H1 (cell line): ENCODE results near the gene CORO7. TPM values are rescaled to one million over a fixed set of nuclear protein-coding genes. Genes with fewer than 3 reads are reported as not detected.

ENCODE experiments used
- CTCF ChIA-PET: fragments of 300-600 bp; sonication (Branson Sonifier 250); formaldehyde crosslinking; loops from one replicate; lab custom pipeline; 2021; ENCODE audit not compliant: partially characterized antibody; lab: Charles Lee
- POLR2A ChIA-PET: fragments of 300-600 bp; sonication (Branson Sonifier 250); formaldehyde crosslinking; loops from one replicate; lab custom pipeline; 2021; ENCODE audit warnings: inconsistent platforms; ENCODE audit not compliant: partially characterized antibody; lab: Charles Lee
- DNase-seq, 2 experiments: peaks; one replicate each; pipeline versions ENCODE4 v3.0.0 to v3.0.0-alpha.2; 2010 to 2022; ENCODE audit warnings: low spot score in 2 of 2, low read depth in 1 of 2, mixed read lengths in 1 of 2
- FAIRE-seq: peaks from 2 replicates; lab custom pipeline; 2011; peaks lifted over from hg19 to GRCh38; lab: Jason Lieb, UNC
- H2AFZ ChIP-seq: 2 replicates; pipeline ENCODE4 v1.8.1; 2012; ENCODE audit warnings: low read length, inconsistent platforms
- H2AK5ac ChIP-seq: 2 replicates; pipeline ENCODE4 v1.6.1; 2013; ENCODE audit warnings: low read depth, low read length
- H2BK120ac ChIP-seq: replicated peaks from 2 replicates; pipeline ENCODE3; 2013; ENCODE audit warnings: low read depth, low read length, inconsistent platforms
- H2BK12ac ChIP-seq: 2 replicates; pipeline ENCODE4 v1.6.1; 2013; ENCODE audit warnings: low read depth, low read length
- H2BK15ac ChIP-seq: 2 replicates; pipeline ENCODE4 v1.6.1; 2013; ENCODE audit warnings: low read length
- H2BK20ac ChIP-seq: 2 replicates; pipeline ENCODE4 v1.6.1; 2013; ENCODE audit warnings: low read length
- H2BK5ac ChIP-seq: 2 replicates; pipeline ENCODE4 v1.6.1; 2013; ENCODE audit warnings: low read depth, low read length
- H3K14ac ChIP-seq: 2 replicates; pipeline ENCODE4 v1.6.1; 2013; ENCODE audit warnings: inconsistent platforms; ENCODE audit not compliant: insufficient read length
- H3K18ac ChIP-seq: 2 replicates; pipeline ENCODE4 v1.6.1; 2013; ENCODE audit warnings: low read length; ENCODE audit errors: extremely low read depth
- H3K23ac ChIP-seq: 2 replicates; pipeline ENCODE4 v1.6.1; 2013; ENCODE audit warnings: inconsistent platforms; ENCODE audit not compliant: insufficient read length
- H3K23me2 ChIP-seq: 2 replicates; pipeline ENCODE4 v1.6.1; 2013; ENCODE audit warnings: low read depth, low read length
- H3K27ac ChIP-seq: 2 replicates; pipeline ENCODE4 v1.6.1; 2011; ENCODE audit warnings: low read depth, low read length, inconsistent platforms
- H3K27me3 ChIP-seq, 4 experiments: replicated peaks in 1 of 4; 1 replicate in 1 of 4; 2 replicates in 3 of 4; pipeline versions ENCODE4 v1.6.1 to v1.8.1; 2011 to 2013; ENCODE audit warnings: low read length in 3 of 4, mild to moderate bottlenecking in 3 of 4, inconsistent platforms in 2 of 4, mixed read lengths in 2 of 4, moderate library complexity in 1 of 4; ENCODE audit not compliant: control insufficient read depth in 3 of 4, insufficient read depth in 3 of 4; ENCODE audit errors: extremely low read depth in 1 of 4
- H3K36me3 ChIP-seq, 4 experiments: 2 replicates each; pipeline versions ENCODE4 v1.6.1 to v1.8.1; 2011 to 2013; ENCODE audit warnings: mild to moderate bottlenecking in 4 of 4, low read length in 3 of 4, moderate library complexity in 2 of 4, control low read depth in 1 of 4, inconsistent platforms in 1 of 4; ENCODE audit not compliant: insufficient read depth in 4 of 4, control insufficient read depth in 2 of 4
- H3K4ac ChIP-seq: replicated peaks from 2 replicates; pipeline ENCODE3; 2013; ENCODE audit warnings: low read length, low read depth, mixed read lengths, inconsistent platforms; ENCODE audit not compliant: insufficient read length
- H3K4me1 ChIP-seq, 4 experiments: replicated peaks in 1 of 4; 1 replicate in 1 of 4; 2 replicates in 3 of 4; pipeline versions ENCODE4 v1.6.1 to v1.8.1; 2011 to 2013; ENCODE audit warnings: low read length in 3 of 4, inconsistent platforms in 2 of 4, mixed read lengths in 1 of 4; ENCODE audit not compliant: insufficient read depth in 4 of 4, control insufficient read depth in 3 of 4
- H3K4me2 ChIP-seq, 2 experiments: 2 replicates each; pipeline versions ENCODE4 v1.6.1 to v1.8.1; 2011 to 2013; ENCODE audit warnings: low read depth in 2 of 2, low read length in 2 of 2, control low read depth in 1 of 2, inconsistent platforms in 1 of 2, mild to moderate bottlenecking in 1 of 2; ENCODE audit not compliant: insufficient read depth in 1 of 2
- H3K4me3 ChIP-seq, 4 experiments: fragments of 200-600, 300-600 bp in 1 of 4; sonication (generic), shearing (Covaris generic), sonication (Bioruptor Twin) in 1 of 4; 2 replicates each; pipeline versions ENCODE4 v1.5.1 to v1.8.1; 2011 to 2016; ENCODE audit warnings: low read length in 4 of 4, low read depth in 3 of 4, control low read depth in 2 of 4, inconsistent platforms in 2 of 4, mild to moderate bottlenecking in 2 of 4, mixed read lengths in 1 of 4, moderate library complexity in 1 of 4; ENCODE audit not compliant: insufficient read depth in 2 of 4; ENCODE audit errors: extremely low read depth in 1 of 4
- H3K56ac ChIP-seq: replicated peaks from 2 replicates; pipeline ENCODE3; 2013; ENCODE audit warnings: low read depth, mild to moderate bottlenecking, mixed read lengths, low read length, inconsistent platforms; ENCODE audit not compliant: insufficient read length
- H3K79me1 ChIP-seq: 2 replicates; pipeline ENCODE4 v1.6.1; 2013; ENCODE audit warnings: low read depth, low read length, control low read depth
- H3K79me2 ChIP-seq, 2 experiments: 2 replicates each; pipeline versions ENCODE4 v1.6.1 to v1.8.1; 2012 to 2013; ENCODE audit warnings: low read length in 2 of 2, mild to moderate bottlenecking in 2 of 2, inconsistent platforms in 1 of 2; ENCODE audit not compliant: insufficient read depth in 2 of 2, control insufficient read depth in 1 of 2
- H3K9ac ChIP-seq, 4 experiments: replicated peaks in 1 of 4; 1 replicate in 1 of 4; 2 replicates in 3 of 4; pipeline versions ENCODE4 v1.6.1 to v1.8.1; 2011 to 2013; ENCODE audit warnings: low read depth in 3 of 4, low read length in 3 of 4, control low read depth in 2 of 4, mild to moderate bottlenecking in 2 of 4, moderate library complexity in 2 of 4, inconsistent platforms in 1 of 4; ENCODE audit errors: extremely low read depth in 1 of 4
- H3K9me3 ChIP-seq, 2 experiments: 2 replicates each; pipeline versions ENCODE4 v1.6.1 to v1.8.1; 2012 to 2013; ENCODE audit warnings: mild to moderate bottlenecking in 2 of 2, moderate library complexity in 2 of 2, control low read depth in 1 of 2, inconsistent platforms in 1 of 2, low read depth in 1 of 2, low read length in 1 of 2, mixed read lengths in 1 of 2; ENCODE audit not compliant: insufficient read depth in 2 of 2
- H4K20me1 ChIP-seq, 2 experiments: replicated peaks in 1 of 2; 2 replicates each; pipeline versions ENCODE3 to v1.8.1; 2011 to 2013; ENCODE audit warnings: inconsistent platforms in 2 of 2, low read length in 2 of 2, mild to moderate bottlenecking in 1 of 2; ENCODE audit not compliant: insufficient read depth in 2 of 2, control insufficient read depth in 1 of 2
- H4K5ac ChIP-seq: 2 replicates; pipeline ENCODE4 v1.6.1; 2013; ENCODE audit warnings: low read length, low read depth, mixed read lengths, inconsistent platforms; ENCODE audit not compliant: insufficient read length
- H4K8ac ChIP-seq: 2 replicates; pipeline ENCODE4 v1.8.0; 2013; ENCODE audit warnings: mild to moderate bottlenecking, moderate library complexity, low read length, inconsistent platforms; ENCODE audit not compliant: insufficient read depth; ENCODE audit errors: extremely low read depth
- H4K91ac ChIP-seq: replicated peaks from 2 replicates; pipeline ENCODE3; 2013; ENCODE audit warnings: low read length, mixed read lengths, inconsistent platforms; ENCODE audit not compliant: insufficient read length
- CTCF ChIP-seq, 3 experiments: IDR thresholded peaks; 1 replicate in 2 of 3; 2 replicates in 1 of 3; pipeline versions ENCODE4 v1.5.1 to v1.6.1; 2011; ENCODE audit warnings: low read length in 3 of 3, mild to moderate bottlenecking in 3 of 3, inconsistent platforms in 2 of 3, low read depth in 1 of 3, moderate library complexity in 1 of 3; ENCODE audit not compliant: insufficient read depth in 1 of 3; ENCODE audit errors: control extremely low read depth in 1 of 3
- RNF2 ChIP-seq: fragments of 200-900, 300-1000 bp; sonication (generic); IDR thresholded peaks from 2 replicates; pipeline ENCODE4 v1.7.1; 2016; ENCODE audit warnings: borderline replicate concordance, low read depth, mild to moderate bottlenecking, antibody characterized with exemption, low read length; ENCODE audit not compliant: poor library complexity, severe bottlenecking; ENCODE audit errors: missing control alignments
- WGBS, 2 experiments: shearing (Covaris generic) in 1 of 2; methylation state at CpG; one replicate each; pipeline versions ENCODE4 v1.1.6 to v1.1.7; 2013 to 2015; ENCODE audit warnings: low lambda C conversion rate in 2 of 2, mixed read lengths in 2 of 2, inconsistent platforms in 1 of 2, low coverage in 1 of 2, missing lambda C conversion rate in 1 of 2; ENCODE audit not compliant: insufficient replicate concordance in 2 of 2, insufficient coverage in 1 of 2, insufficient read length in 1 of 2; ENCODE audit errors: extremely low coverage in 1 of 2, missing lambda C conversion rate in 1 of 2; 5-methylcytosine and 5-hydroxymethylcytosine counted together
- polyA plus RNA-seq, 7 experiments: library from polyadenylated mRNA; depleted of rRNA in 3 of 7; stranded (reverse) in 5 of 7; unstranded in 2 of 7; fragments of >200 nt in 5 of 7; fragments of 200-250 nt in 2 of 7; gene quantifications; 1 replicate in 5 of 7; 2 replicates in 1 of 7; 4 replicates in 1 of 7; pipeline versions ENCODE4 v1.2.1 to v1.2.3, GENCODE V29; 2011 to 2013; ENCODE audit warnings: missing spikeins in 2 of 7, mixed read lengths in 2 of 7
- total RNA-seq: library from RNA; stranded (reverse); fragmentation: NEBNext Ultra II Directional; extraction: Animal tissue kit (Norgen Biotek cat#: 25700); gene quantifications from 2 replicates; pipeline ENCODE4 v1.2.1, GENCODE V29; 2021

CORO7 gene
- total and polyA plus RNA-seq, 2 of the 8 experiments (the other 6 are each of a cell fraction or from before 2014, with no cell fraction given), result 25.2 to 29.8 TPM

- Histone ChIP-seq H2AFZ (no peak overlapping the region), H4K8ac (peak overlapping the region; percentile 60), H2BK5ac (no peak overlapping the region; the same call in 1 of the 2 replicates), H3K9me3 (no peaks in the 10 kb centered on the region), H4K20me1 (peaks cover 0 to 5% of the 10 kb centered on the region in 2 experiments), H3K4me3 (no peak overlapping the region), H3K9ac (no peak overlapping the region), H3K4me1 (peaks cover 0 to 4% (median 2%) of the 10 kb centered on the region in 4 experiments; a peak in 4 of 7 replicates), H3K23me2 (no peaks in the 10 kb centered on the region), H4K5ac (no peak overlapping the region), H3K79me2 (no peaks in the 10 kb centered on the region), H2AK5ac (no peak overlapping the region), H3K4ac (no peak overlapping the region), H3K14ac (no peak overlapping the region), H2BK15ac (no peak overlapping the region), H2BK20ac (no peak overlapping the region), H3K36me3 (no peaks in the 10 kb centered on the region), H3K79me1 (no peaks in the 10 kb centered on the region), H3K23ac (no peak overlapping the region), H3K56ac (no peak overlapping the region), H3K4me2 (no peak overlapping the region), H3K27ac (no peak overlapping the region), H2BK12ac (no peak overlapping the region; the same call in 1 of the 2 replicates), H3K18ac (no peak overlapping the region), H2BK120ac (no peak overlapping the region), H4K91ac (no peak overlapping the region), H3K27me3 (no peaks in the 10 kb centered on the region)
- DNase-seq (no peak), FAIRE-seq (no peak)
- 82% methylated on average over 24 of the region's 24 CpGs; no CpG with 5 or more reads in 1 of the 2 experiments for WGBS, 2 experiments
- ChIA-PET CTCF (interaction anchor here (0.6 to 17.2 kb wide), 26 partner anchors 7 to 709 kb away, joined by 3 to 659 read pairs (median 4); partner anchors contain the start of genes CORO7, PAM16 and VASN), POLR2A (interaction anchor here (0.7 to 4.9 kb wide), 16 partner anchors 8 to 66 kb away, joined by 3 to 48 read pairs (median 4); partner anchors contain the start of genes PAM16 and VASN)
- TF ChIP-seq RNF2 (no peak), CTCF (IDR thresholded peaks at IDR 0.05; ENCODE audit: control extremely low read depth in 1 of 3, insufficient read depth in 1 of 3, low read depth in 1 of 3, low read length in 3 of 3) (peak in 1 of 3 experiments; percentile 8; a peak in 1 of 4 replicates)
Measured at GRCh38 chr16:4404967-4405696, 11.3 kb downstream of the CORO7 start.
